ENCODE data around the gene PRMT1.

DNA sequence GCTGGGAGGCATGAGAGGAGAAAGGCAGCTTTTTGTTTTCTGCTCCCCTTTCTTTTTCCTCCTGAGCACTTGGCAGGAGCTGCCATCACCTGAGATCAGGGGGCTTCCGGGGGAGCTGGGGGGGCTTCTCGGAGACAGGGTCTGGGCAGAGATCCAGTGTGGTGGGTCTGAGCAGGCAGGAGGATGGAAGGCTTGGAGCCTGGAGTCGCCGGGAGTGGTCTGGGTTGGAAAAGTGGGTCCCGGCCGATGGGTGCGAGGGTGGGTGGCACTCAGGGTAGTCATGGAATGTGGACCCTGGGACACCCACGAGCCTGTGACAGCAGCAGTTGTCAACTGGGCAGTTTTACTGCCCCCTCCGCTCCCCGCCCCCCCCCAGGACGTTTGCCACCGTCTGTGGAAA is 10.1 kb downstream of the PRMT1 start:
- TF ChIP-seq, protein P1, sequence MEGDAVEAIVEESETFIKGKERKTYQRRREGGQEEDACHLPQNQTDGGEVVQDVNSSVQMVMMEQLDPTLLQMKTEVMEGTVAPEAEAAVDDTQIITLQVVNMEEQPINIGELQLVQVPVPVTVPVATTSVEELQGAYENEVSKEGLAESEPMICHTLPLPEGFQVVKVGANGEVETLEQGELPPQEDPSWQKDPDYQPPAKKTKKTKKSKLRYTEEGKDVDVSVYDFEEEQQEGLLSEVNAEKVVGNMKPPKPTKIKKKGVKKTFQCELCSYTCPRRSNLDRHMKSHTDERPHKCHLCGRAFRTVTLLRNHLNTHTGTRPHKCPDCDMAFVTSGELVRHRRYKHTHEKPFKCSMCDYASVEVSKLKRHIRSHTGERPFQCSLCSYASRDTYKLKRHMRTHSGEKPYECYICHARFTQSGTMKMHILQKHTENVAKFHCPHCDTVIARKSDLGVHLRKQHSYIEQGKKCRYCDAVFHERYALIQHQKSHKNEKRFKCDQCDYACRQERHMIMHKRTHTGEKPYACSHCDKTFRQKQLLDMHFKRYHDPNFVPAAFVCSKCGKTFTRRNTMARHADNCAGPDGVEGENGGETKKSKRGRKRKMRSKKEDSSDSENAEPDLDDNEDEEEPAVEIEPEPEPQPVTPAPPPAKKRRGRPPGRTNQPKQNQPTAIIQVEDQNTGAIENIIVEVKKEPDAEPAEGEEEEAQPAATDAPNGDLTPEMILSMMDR (conservative IDR thresholded peaks at IDR 0.05; ENCODE audit: low read depth, low read length), result no peak
- no peak for TF ChIP-seq EZH2 (IDR thresholded peaks at IDR 0.05; ENCODE audit: borderline replicate concordance, low read depth, low read length, poor library complexity, severe bottlenecking)
